Measurements from ENCODE around the gene PODNL1. TPM values are rescaled to one million over a fixed set of nuclear protein-coding genes. Genes with fewer than 3 reads are reported as not detected.

PODNL1 gene
- total and polyA plus RNA-seq, 2 of the 13 experiments (the other 11 are each of a cell fraction or from before 2014, with no cell fraction given) = 0.18 TPM; not detected in 1

GRCh38 chr19:13979686-13980085 is 41.5 kb upstream of the PODNL1 start:
- Histone ChIP-seq H3K79me2 (ENCODE audit: insufficient read depth, low read length) (no peaks in the 10 kb centered on the region), H3K36me3 (replicated peaks in 1 of 2; ENCODE audit: control insufficient read depth in 1 of 2, insufficient read depth in 2 of 2, low read length in 2 of 2) (peaks cover 10 to 18% of the 10 kb centered on the region in 2 experiments; a peak in 3 of 5 replicates), H3K4me2 (ENCODE audit: low read depth, low read length) (no peak overlapping the region), H4K20me1 (ENCODE audit: insufficient read depth, low read length) (no peaks in the 10 kb centered on the region), H3K9me3 (ENCODE audit: low read length) (no peaks in the 10 kb centered on the region), H3K27me3 (ENCODE audit: control insufficient read depth in 1 of 2, insufficient read depth in 2 of 2, low read length in 2 of 2) (no peaks in the 10 kb centered on the region), H3K4me1 (ENCODE audit: insufficient read depth, low read length) (0 out of 2 replicates have a peak, but pooled peaks cover 2% of the 10 kb centered on the region), H3K4me3 (replicated peaks in 1 of 3; ENCODE audit: insufficient read depth in 1 of 3, low read depth in 2 of 3, low read length in 3 of 3) (no peak overlapping the region), H3K9ac (ENCODE audit: insufficient read depth, low read depth, low read length) (no peak overlapping the region), H3K27ac (ENCODE audit: extremely low read length, insufficient read depth, low read length) (no peak overlapping the region), H2AFZ (ENCODE audit: low read length) (no peak overlapping the region)
- no TSS peak for BruUV-seq (replicated peaks)
- ChIA-PET POLR2A (no interaction called here), CTCF (ENCODE audit: low intra/inter-chr PET ratio, low total read pairs) (no interaction called here)
- no peak for DNase-seq (ENCODE audit: low spot score)
- ATAC-seq = no peak
- in situ Hi-C loops (cut with HindIII; ENCODE audit: extremely low pct_ligation_motif_present, low pct_unique_long_range_greater_than_20kb) (no loop called here), intact Hi-C loops (cut with micrococcal nuclease; ENCODE audit: unreplicated experiment) (no loop called here)
- 88% methylated on average over 12 of the region's 12 CpGs for WGBS (ENCODE audit: low lambda C conversion rate)
- no peak for FAIRE-seq
- TF ChIP-seq ZBTB3 (CRISPR knock-in tag; IDR thresholded peaks at IDR 0.05; ENCODE audit: borderline replicate concordance, low read depth) (no peak), ZFP37 (CRISPR knock-in tag; IDR thresholded peaks at IDR 0.05; ENCODE audit: borderline replicate concordance) (no peak)

GRCh38 chr19:13979244-13979615 is 41.0 kb upstream of the PODNL1 start:
- no TSS peak for BruUV-seq (replicated peaks)
- H3K4me3 ChIP-seq (replicated peaks in 1 of 3; ENCODE audit: insufficient read depth in 1 of 3, low read depth in 2 of 3, low read length in 3 of 3) = no peak overlapping the region
- in situ Hi-C loops (cut with HindIII; ENCODE audit: extremely low pct_ligation_motif_present, low pct_unique_long_range_greater_than_20kb) (no loop called here), intact Hi-C loops (cut with micrococcal nuclease; ENCODE audit: unreplicated experiment) (no loop called here)
- no peak overlapping the region for H3K27ac ChIP-seq (ENCODE audit: extremely low read length, insufficient read depth, low read length)
- CTCF ChIA-PET (ENCODE audit: low intra/inter-chr PET ratio, low total read pairs) = no interaction called here
- H3K9ac ChIP-seq (ENCODE audit: insufficient read depth, low read depth, low read length) = no peak overlapping the region
- no peak overlapping the region for H3K4me2 ChIP-seq (ENCODE audit: low read depth, low read length)
- ATAC-seq (no peak), DNase-seq (ENCODE audit: low spot score) (no peak), FAIRE-seq (no peak)
- H2AFZ ChIP-seq (ENCODE audit: low read length) = no peak overlapping the region
- H3K9me3 ChIP-seq (ENCODE audit: low read length) = no peaks in the 10 kb centered on the region
- no peaks in the 10 kb centered on the region for H3K27me3 ChIP-seq (ENCODE audit: control insufficient read depth in 1 of 2, insufficient read depth in 2 of 2, low read length in 2 of 2)
- POLR2A ChIA-PET = no interaction called here
- TF ChIP-seq AGO2 (optimal IDR thresholded peaks at IDR 0.05; ENCODE audit: low read depth, low read length) = peak; percentile 56
- TF ChIP-seq ZNF598 (CRISPR knock-in tag; IDR thresholded peaks at IDR 0.05; ENCODE audit: borderline replicate concordance) = no peak
- H3K4me1 ChIP-seq (ENCODE audit: insufficient read depth, low read length) = no peaks in the 10 kb centered on the region
- H3K36me3 ChIP-seq (replicated peaks in 1 of 2; ENCODE audit: control insufficient read depth in 1 of 2, insufficient read depth in 2 of 2, low read length in 2 of 2) = peaks cover 10 to 21% of the 10 kb centered on the region in 2 experiments; a peak in 3 of 5 replicates
- no peaks in the 10 kb centered on the region for H4K20me1 ChIP-seq (ENCODE audit: insufficient read depth, low read length)
- WGBS (ENCODE audit: low lambda C conversion rate) = 95% methylated on average over 4 of the region's 12 CpGs
- no peaks in the 10 kb centered on the region for H3K79me2 ChIP-seq (ENCODE audit: insufficient read depth, low read length)
